Activated CD4-positive, alpha-beta T cell treated with anti-CD3 and anti-CD28 coated beads, Interleukin-2, amount 10 ng/mL, durations not matched to agents 24 days and 14 days (primary cell): ENCODE results near the gene CSKMT. TPM values are rescaled to one million over a fixed set of nuclear protein-coding genes. Genes with fewer than 3 reads are reported as not detected.
"Not testable (repeated sequence)": the region's sequence is repeated elsewhere in the genome, so short reads cannot be mapped to it uniquely, and the experiment has no call there.

Experiments
- DNase-seq: peaks from one replicate; pipeline ENCODE4 v3.0.0; 2022
- H3K27ac Mint-ChIP-seq: one replicate; pipeline ENCODE4 v1.8.0; 2022; ENCODE audit warnings: mild to moderate bottlenecking, mixed read lengths
- H3K27me3 Mint-ChIP-seq: one replicate; pipeline ENCODE4 v1.8.0; 2022; ENCODE audit warnings: mixed read lengths
- H3K36me3 Mint-ChIP-seq: one replicate; pipeline ENCODE4 v1.8.0; 2022; ENCODE audit warnings: low read depth, mild to moderate bottlenecking, mixed read lengths
- H3K4me1 Mint-ChIP-seq: one replicate; pipeline ENCODE4 v1.8.0; 2021; ENCODE audit warnings: mixed read lengths
- H3K4me3 Mint-ChIP-seq: one replicate; pipeline ENCODE4 v1.8.0; 2022; ENCODE audit warnings: mild to moderate bottlenecking, moderate library complexity, mixed read lengths
- H3K9me3 Mint-ChIP-seq: one replicate; pipeline ENCODE4 v1.8.0; 2021; ENCODE audit warnings: mixed read lengths
- intact Hi-C: fragments of 100-400 bp; cut with micrococcal nuclease; formaldehyde crosslinking; loops from one replicate; pipeline ENCODE4 v1.15.1; 2023
- total RNA-seq: library from RNA; stranded (reverse); gene quantifications from 2 replicates; pipeline ENCODE4 v1.2.3, GENCODE V29; 2022

CSKMT gene
- total RNA-seq, 1 donor from 2014 or later: 59.5 TPM

DNA sequence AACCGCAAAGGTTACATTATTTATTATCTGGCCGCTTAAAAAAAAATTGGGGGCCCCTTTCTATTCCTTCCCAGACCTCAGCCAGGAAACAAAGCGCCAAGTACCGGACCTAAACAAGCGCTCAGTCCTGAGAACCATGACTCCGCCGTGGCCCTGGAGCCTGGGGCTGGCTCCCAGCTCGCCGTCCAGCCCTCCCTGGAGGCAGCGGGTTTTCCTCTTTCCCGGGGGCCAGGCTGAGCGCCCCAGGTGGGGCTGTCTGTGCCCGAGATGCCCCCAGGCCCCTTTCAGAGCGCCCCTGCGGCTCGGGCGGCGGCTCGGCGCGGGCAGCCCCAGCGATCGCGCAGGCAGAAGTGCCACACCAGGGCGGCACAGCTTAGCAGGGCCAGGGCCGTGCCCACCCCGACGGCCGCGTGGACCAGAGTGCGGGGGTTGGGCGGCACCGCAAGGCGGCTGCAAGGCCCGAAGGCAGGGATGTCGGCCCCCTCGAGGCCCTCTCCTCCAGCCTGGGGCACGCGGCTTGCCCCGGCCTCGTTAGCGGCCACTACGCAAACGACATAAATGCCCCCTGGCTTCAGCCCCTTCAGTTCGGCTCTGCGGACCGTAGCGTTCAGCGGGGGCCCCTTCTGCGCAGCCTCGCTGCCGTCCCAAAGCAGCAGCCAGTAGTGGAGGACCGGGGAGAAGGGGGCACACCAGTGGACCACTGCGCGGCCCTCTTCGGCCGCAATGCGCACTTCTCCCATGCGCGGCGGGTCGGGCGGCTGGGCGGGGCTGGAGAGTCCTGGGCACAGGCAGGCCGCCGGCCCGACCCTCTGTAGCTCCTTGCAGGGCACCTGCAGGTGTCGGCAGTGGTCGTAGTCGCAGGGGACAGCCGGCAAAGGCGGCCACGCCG, 22.6 kb downstream of the CSKMT start:
- no peak overlapping the region for H3K4me3 Mint-ChIP-seq
- H3K4me1 Mint-ChIP-seq: no peaks in the 10 kb centered on the region
- H3K27ac Mint-ChIP-seq: no peak overlapping the region
- intact Hi-C loops: no loop called here
- no peak for DNase-seq
- no peaks in the 10 kb centered on the region for H3K9me3 Mint-ChIP-seq
- H3K27me3 Mint-ChIP-seq: peaks cover 9% of the 10 kb centered on the region
- peaks cover 19% of the 10 kb centered on the region for H3K36me3 Mint-ChIP-seq

DNA sequence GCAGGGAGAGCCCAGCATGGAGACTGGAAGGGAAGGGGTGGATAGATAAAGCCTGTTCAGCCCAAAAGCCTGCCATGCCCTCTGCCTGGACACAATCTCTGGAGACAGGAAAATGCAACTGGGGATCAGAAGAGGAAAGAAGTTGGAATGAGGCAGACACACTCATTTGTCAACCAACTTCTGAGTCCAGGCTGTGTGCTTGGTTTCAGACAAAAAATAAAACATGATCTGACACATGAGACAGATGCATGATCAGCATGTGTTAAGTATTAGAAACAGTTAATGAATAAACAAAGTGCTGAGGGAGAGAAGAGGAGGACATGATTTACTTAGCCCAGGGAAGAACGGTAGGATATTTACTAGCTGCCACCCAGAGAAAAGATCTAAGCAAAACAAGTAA, 23.4 kb downstream of the CSKMT start:
- peaks cover 9% of the 10 kb centered on the region for H3K27me3 Mint-ChIP-seq
- no peak overlapping the region for H3K27ac Mint-ChIP-seq
- H3K4me1 Mint-ChIP-seq: no peaks in the 10 kb centered on the region
- intact Hi-C loops: no loop called here
- no peak overlapping the region for H3K4me3 Mint-ChIP-seq
- H3K9me3 Mint-ChIP-seq: no peaks in the 10 kb centered on the region
- H3K36me3 Mint-ChIP-seq: peaks cover 23% of the 10 kb centered on the region
- DNase-seq: no peak

DNA sequence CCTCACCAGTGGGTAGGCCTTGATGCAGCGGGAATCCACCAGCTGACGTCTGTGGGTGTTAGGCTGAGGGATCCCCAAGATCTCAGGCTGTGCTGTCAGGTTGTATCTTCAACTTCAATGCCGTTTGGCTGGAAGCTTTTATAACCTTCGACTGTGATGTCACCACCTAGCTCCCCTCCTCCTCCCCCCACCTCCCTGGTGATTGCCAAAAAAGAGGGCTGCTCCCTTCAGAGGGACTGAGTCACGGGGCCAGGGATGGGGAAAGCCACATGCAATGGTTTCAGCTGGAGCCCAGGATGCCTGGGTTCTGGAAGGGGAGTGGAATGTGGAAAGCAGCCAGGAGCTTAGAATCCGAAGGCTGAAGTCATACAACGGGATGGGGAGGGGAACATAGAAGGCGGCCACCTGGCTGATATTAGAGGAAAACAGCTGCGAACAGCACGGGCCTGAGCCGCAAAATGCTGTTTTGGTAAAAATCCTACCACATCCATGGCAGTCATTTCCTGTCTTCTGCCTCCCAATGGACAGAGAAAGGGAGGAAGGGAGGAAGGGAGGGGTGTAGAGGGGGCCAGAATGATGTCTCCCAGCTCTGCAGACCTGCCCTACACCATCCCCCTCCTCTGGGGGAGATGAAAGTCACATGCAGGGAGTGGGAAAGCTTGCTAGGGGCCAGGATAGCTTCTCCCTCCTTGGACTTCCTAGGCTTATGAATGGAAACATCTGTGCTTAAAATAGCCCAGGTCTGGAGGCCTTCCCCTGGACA, 24.5 kb downstream of the CSKMT start, which contains the start of gene LRRN4CL:
TSS of gene LRRN4CL (minus strand) at position 110 of the 763 bp plus-strand sequence. CDS start 1,022 bp downstream, outside the sequence.
- H3K27me3 Mint-ChIP-seq: peaks cover 9% of the 10 kb centered on the region
- no peak for DNase-seq
- no peaks in the 10 kb centered on the region for H3K9me3 Mint-ChIP-seq
- intact Hi-C loops: loop anchor here (5.0 kb wide), 2 partner anchors 97 to 297 kb away; partner anchors contain the start of gene TUT1
- peaks cover 2% of the 10 kb centered on the region for H3K4me1 Mint-ChIP-seq
- H3K4me3 Mint-ChIP-seq: no peak within 1 kb of the TSS
- peaks cover 25% of the 10 kb centered on the region for H3K36me3 Mint-ChIP-seq
- H3K27ac Mint-ChIP-seq: no peak within 1 kb of the TSS

DNA sequence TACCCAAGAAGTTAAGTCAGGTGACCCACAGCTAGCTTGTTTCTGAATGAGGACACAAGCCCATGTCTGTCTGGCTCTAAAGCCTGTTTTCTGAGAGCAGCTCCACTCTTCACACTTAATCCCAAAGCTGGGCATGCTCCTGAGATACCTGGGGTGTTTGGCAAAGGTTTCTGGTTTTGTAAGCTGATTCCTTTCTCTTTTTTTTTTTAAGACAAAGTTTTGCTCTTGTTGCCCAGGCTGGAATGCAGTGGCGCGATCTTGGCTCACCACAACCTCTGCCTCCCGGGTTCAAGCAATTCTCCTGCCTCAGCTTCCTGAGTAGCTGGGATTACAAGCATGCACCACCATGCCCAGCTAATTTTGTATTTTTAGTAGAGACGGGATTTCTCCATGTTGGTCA, 28.5 kb downstream of the CSKMT start:
- not testable (repeated sequence) for H3K27ac Mint-ChIP-seq, DNase-seq, H3K9me3 Mint-ChIP-seq, H3K4me3 Mint-ChIP-seq, H3K4me1 Mint-ChIP-seq, H3K27me3 Mint-ChIP-seq
- intact Hi-C loops: loop anchor here (5.0 kb wide), 2 partner anchors 101 to 301 kb away; partner anchors contain the start of gene TUT1
- H3K36me3 Mint-ChIP-seq: peaks cover 30% of the 10 kb centered on the region

DNA sequence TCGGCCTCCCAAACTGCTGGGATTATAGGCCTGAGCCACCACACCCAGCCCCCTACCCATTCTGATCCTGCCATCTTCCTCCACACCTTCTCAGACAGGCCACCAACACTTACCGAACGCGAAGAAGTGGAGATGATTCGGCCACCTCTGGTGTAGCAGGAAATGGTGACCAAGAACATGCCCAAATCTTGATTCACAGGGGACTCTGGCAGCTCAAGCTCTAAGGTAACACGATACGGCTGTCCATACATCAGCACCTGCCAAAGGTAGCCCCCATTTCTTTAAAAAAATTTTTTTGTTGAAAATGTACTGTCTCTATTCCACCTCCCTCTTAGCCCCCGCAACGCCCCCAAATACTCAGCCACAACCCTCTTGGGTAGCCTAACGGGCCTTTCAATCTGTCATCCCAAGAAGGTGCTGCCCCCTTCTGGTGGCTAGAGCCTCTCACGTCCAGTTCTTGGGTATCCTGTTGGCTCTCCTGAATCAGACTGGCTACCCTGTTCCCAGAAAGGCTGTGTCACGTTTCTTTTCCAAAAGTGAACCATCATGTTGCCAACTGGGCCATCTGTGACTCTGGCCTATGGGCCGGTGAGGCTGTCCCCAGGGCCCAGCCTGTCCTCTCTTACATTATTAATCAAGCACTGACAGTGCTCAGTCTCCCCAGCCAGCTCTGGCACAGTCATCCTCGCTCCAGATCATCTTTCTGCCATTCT, 29.5 kb downstream of the CSKMT start:
- peak overlapping the region; percentile 68 for H3K27ac Mint-ChIP-seq
- H3K9me3 Mint-ChIP-seq: no peaks in the 10 kb centered on the region
- DNase-seq: peak; percentile 93
- H3K4me1 Mint-ChIP-seq: peaks cover 7% of the 10 kb centered on the region
- H3K27me3 Mint-ChIP-seq: no peaks in the 10 kb centered on the region
- intact Hi-C loops: loop anchor here (5.0 kb wide), 2 partner anchors 102 to 302 kb away; partner anchors contain the start of gene TUT1
- H3K36me3 Mint-ChIP-seq: peaks cover 26% of the 10 kb centered on the region
- H3K4me3 Mint-ChIP-seq: no peak overlapping the region

DNA sequence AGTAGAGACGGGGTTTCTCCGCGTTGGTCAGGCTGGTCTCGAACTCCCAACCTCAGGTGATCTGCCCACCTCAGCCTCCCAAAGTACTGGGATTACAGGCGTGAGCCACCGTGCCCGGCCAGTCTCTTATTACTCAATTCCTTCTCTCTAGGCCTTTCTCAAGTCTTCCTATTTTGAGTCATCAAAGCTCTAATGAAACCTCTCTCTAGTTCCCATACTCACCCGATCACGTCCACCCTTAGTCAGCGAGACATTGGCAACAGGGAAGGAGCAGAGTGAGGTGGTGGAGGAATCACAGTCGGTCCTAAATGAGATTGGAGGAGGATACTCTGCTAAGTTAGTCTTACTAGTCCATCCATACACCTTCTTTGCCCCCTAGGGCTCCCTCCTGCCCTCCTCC, 37.1 kb downstream of the CSKMT start:
- Mint-ChIP-seq H3K4me3 (no peak overlapping the region), H3K36me3 (peaks cover 20% of the 10 kb centered on the region), H3K9me3 (no peaks in the 10 kb centered on the region), H3K4me1 (peaks cover 14% of the 10 kb centered on the region), H3K27ac (no peak overlapping the region), H3K27me3 (no peaks in the 10 kb centered on the region)
- no peak for DNase-seq
- intact Hi-C loops: no loop called here

DNA sequence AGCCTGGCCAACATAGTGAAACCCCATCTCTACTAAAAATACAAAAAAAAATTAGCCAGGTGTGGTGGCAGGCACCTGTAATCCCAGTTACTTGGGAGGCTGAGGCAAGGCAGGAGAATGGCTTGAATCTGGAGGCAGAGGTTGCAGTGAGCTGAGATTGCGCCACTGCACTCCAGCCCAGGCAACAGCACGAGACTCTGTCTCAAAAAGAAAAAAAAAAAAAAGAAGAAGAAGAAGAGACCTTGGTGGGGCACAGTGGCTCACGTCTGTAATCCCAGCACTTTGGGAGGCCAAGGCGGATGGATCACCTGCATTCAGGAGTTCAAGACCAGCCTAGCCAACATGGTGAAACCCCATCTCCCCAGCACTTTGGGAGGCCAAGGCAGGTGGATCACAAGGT, 38.8 kb downstream of the CSKMT start:
- intact Hi-C loops, H3K9me3 Mint-ChIP-seq, H3K4me3 Mint-ChIP-seq, H3K27me3 Mint-ChIP-seq, DNase-seq, H3K27ac Mint-ChIP-seq: not testable (repeated sequence)
- Mint-ChIP-seq H3K36me3 (peaks cover 20% of the 10 kb centered on the region), H3K4me1 (peaks cover 27% of the 10 kb centered on the region)

DNA sequence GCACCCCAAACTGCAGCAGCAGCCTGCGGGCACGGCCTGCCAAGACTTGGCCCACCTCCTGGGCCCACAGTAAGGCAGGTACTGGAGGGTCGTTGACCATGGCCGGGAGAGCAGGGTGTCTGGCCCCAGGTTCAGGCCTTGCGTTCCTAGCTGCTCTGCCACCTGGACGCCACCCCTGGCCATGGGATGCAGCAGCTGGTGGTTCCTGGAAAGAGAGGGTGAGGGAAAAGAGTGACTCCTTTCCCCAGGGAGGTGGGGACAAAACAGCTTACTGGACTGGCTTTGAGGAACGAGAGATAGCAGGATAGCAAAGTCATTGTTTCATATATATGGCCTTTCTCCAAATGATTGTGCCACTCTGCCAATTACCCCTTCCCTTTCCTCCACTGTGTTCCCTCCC, 40.3 kb downstream of the CSKMT start:
- Mint-ChIP-seq H3K27me3 (no peaks in the 10 kb centered on the region), H3K4me1 (peaks cover 33% of the 10 kb centered on the region), H3K4me3 (peak overlapping the region; percentile 96), H3K27ac (peak overlapping the region; percentile 89), H3K9me3 (no peaks in the 10 kb centered on the region), H3K36me3 (peaks cover 33% of the 10 kb centered on the region)
- no peak for DNase-seq
- intact Hi-C loops: loop anchor here (5.0 kb wide), 2 partner anchors 67 to 93 kb away; partner anchors contain the start of genes EML3, ROM1 and TAF6L

DNA sequence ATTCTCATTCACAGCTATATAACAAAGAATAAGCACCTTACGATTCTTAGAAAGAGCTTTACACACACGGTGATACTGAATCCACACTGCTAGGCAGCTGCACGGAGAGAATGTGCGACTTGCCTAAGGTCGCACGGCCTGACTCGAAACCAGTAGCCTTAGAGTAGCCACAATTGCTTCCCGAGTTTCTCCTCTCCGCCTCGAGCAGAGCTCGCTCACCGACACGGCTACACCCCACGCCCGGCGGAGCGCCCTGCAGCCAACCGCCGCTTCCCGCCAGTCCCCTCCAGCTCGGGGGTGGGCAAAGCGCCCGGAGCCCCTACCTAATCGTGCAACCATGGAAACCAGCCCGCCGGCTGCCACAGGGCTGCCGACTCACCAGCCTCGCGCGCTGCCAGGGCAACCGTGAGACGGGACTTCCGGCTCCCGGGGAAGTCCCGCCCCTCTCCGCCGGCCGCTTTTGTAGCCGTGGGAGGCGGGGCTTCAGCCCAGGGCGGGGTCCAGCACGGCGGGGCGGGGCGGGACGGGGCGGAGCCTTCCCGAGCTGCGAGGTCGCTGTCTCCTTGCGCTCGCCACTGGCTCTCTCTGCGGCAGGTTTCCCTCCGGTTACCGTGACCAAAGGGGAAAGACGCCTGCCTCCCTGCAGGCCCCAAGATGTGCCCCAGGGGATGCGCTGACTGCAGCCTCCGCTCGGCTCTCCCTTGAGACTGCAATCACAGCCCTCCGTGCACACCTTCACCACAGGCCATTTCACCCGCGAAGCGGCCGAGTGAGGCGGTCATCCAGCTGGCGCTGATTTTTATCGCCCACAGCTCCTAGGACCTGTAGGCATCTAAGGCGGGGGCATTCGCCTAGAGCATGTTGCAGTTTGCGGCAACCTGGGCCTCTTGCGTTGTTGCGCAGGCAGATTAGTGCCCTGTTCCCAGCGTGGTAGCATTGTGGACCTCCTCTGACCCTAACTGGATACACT, 41.1 kb downstream of the CSKMT start:
- H3K36me3 Mint-ChIP-seq: peaks cover 35% of the 10 kb centered on the region
- H3K27ac Mint-ChIP-seq: peak overlapping the region; percentile 89
- H3K9me3 Mint-ChIP-seq: no peaks in the 10 kb centered on the region
- DNase-seq: peak; percentile 97
- no peaks in the 10 kb centered on the region for H3K27me3 Mint-ChIP-seq
- intact Hi-C loops: loop anchor here (5.0 kb wide), 2 partner anchors 66 to 94 kb away; partner anchors contain the start of genes EML3, ROM1 and TAF6L
- H3K4me1 Mint-ChIP-seq: peaks cover 33% of the 10 kb centered on the region
- H3K4me3 Mint-ChIP-seq: peak overlapping the region; percentile 96

DNA sequence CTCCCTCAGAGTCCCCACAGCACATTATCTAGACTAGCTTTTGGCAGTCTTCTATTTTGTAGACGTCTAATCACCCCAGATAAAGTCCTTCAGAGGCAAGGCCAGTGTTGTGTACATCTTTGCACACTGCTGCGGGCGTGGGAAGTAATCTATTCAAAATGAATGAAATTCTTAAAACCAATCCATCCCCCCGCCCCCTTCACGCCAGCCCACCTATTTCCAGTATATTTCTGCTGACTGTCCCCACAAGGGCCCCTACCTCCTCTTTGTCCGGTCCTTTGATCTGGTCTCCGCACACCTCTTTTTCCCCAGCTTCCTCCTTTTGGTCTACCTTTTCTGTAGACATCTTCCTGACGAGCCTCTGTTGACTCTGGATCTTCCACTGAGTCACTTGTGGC, 41.7 kb downstream of the CSKMT start:
- Mint-ChIP-seq H3K27ac (peak overlapping the region; percentile 71), H3K36me3 (peaks cover 37% of the 10 kb centered on the region), H3K9me3 (no peaks in the 10 kb centered on the region), H3K4me1 (peaks cover 33% of the 10 kb centered on the region), H3K27me3 (no peaks in the 10 kb centered on the region), H3K4me3 (peak overlapping the region; percentile 96)
- intact Hi-C loops: loop anchor here (5.0 kb wide), 2 partner anchors 65 to 95 kb away; partner anchors contain the start of genes EML3, ROM1 and TAF6L
- DNase-seq: no peak

DNA sequence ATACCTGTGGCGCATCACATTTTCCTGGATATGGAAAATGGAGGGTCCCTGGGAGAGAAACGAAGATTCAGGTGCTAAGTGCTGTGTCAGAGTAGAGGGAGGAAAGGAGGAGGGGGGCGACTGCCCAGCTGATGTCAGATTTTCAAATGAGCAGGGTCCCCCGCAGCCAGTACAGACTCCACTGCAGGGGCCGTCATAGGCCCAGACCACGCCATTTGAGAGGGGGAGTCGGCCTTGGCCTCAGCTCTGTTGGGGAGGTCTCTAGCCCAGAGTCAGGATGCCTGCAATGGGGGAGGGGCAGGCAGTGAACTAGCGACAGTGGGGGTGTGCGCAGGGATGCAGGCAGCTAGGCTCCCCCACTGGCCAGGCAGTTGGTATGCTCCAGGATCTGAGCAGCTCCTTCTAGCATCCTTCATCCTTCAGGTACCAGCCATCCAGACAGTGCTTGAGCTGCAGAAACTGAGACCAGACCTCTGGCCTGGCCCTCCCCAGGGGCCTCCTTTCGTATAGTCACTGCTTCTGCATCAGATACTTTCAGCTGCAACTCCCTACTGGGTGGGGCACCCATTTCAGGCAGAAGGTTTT, 42.3 kb downstream of the CSKMT start, which contains the start of the genes BSCL2 and GNG3:
TSS of gene BSCL2 (minus strand) at position 148 of the 585 bp plus-strand sequence. CDS start 229 bp downstream, outside the sequence.
TSS of gene GNG3 (plus strand) at position 400 of the 585 bp plus-strand sequence. CDS start 620 bp downstream, outside the sequence.
- Mint-ChIP-seq H3K4me3 (peak within 1 kb of the TSS; percentile 96), H3K27ac (peak within 1 kb of the TSS; percentile 95), H3K36me3 (peaks cover 37% of the 10 kb centered on the region), H3K27me3 (no peaks in the 10 kb centered on the region), H3K4me1 (peaks cover 36% of the 10 kb centered on the region), H3K9me3 (no peaks in the 10 kb centered on the region)
- DNase-seq: peak; percentile 66
- intact Hi-C loops: loop anchor here (5.0 kb wide), 2 partner anchors 65 to 95 kb away; partner anchors contain the start of genes EML3, ROM1 and TAF6L

DNA sequence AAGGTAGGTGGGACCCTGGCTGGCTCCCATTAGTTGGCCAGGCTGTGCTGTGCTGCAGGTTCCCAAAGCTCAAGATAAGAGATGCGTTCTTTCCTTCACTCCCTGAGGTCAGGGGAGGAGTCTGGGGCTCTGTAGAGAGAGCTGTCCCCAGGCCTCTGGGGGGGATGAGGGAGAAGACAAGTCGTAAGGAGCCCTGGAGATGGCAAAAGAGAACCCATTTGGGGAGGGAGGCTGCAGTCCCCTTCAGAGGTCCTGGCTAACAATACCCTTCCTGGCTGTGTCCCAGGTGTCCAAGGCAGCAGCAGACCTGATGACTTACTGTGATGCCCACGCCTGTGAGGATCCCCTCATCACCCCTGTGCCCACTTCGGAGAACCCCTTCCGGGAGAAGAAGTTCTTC, 43.3 kb downstream of the CSKMT start:
- DNase-seq: no peak
- Mint-ChIP-seq H3K27me3 (no peaks in the 10 kb centered on the region), H3K9me3 (no peaks in the 10 kb centered on the region), H3K36me3 (peaks cover 43% of the 10 kb centered on the region), H3K4me3 (peak overlapping the region; percentile 91), H3K4me1 (peaks cover 46% of the 10 kb centered on the region), H3K27ac (peak overlapping the region; percentile 95)
- intact Hi-C loops: loop anchor here (2.0 to 5.0 kb wide), 4 partner anchors 36 to 96 kb away; partner anchors contain the start of genes EML3, LBHD1, ROM1 and TAF6L
